HEK293 (cell line): ENCODE measurements around the gene AK8.

Experiments
- GLI4 ChIP-seq: fragments of 450-650 bp; formaldehyde crosslinking; IDR thresholded peaks from 2 replicates; pipeline ENCODE4 v1.5.1; 2016; ENCODE audit warnings: missing biosample characterization, missing genetic modification characterization
- GLIS1 ChIP-seq: fragments of 450-650 bp; formaldehyde crosslinking; IDR thresholded peaks from 2 replicates; pipeline ENCODE4 v1.5.1; 2016; ENCODE audit warnings: missing biosample characterization, missing genetic modification characterization
- OVOL3 ChIP-seq: fragments of 450-650 bp; formaldehyde crosslinking; IDR thresholded peaks from 2 replicates; pipeline ENCODE4 v1.5.1; 2016; ENCODE audit warnings: missing biosample characterization, missing genetic modification characterization
- PRDM4 ChIP-seq: fragments of 450-650 bp; formaldehyde crosslinking; IDR thresholded peaks from 2 replicates; pipeline ENCODE4 v1.5.1; 2017; ENCODE audit warnings: missing biosample characterization, missing genetic modification characterization
- TCF7L2 ChIP-seq: IDR thresholded peaks from 2 replicates; pipeline ENCODE4 v1.6.1; 2011; ENCODE audit warnings: low read depth, mild to moderate bottlenecking, inconsistent platforms, low read length, moderate library complexity, borderline replicate concordance
- ZBTB1 ChIP-seq: fragments of 450-650 bp; formaldehyde crosslinking; IDR thresholded peaks from 2 replicates; pipeline ENCODE4 v1.5.1; 2016; ENCODE audit warnings: missing biosample characterization, missing genetic modification characterization
- ZBTB17 ChIP-seq: fragments of 450-650 bp; formaldehyde crosslinking; IDR thresholded peaks from 2 replicates; pipeline ENCODE4 v1.5.1; 2016; ENCODE audit warnings: missing biosample characterization, missing genetic modification characterization
- ZBTB21 ChIP-seq: fragments of 450-650 bp; formaldehyde crosslinking; IDR thresholded peaks from 2 replicates; pipeline ENCODE4 v1.5.1; 2017; ENCODE audit warnings: missing biosample characterization, missing genetic modification characterization
- ZIC2 ChIP-seq: fragments of 450-650 bp; formaldehyde crosslinking; IDR thresholded peaks from 2 replicates; pipeline ENCODE4 v1.5.1; 2016; ENCODE audit warnings: missing biosample characterization, missing genetic modification characterization
- ZNF157 ChIP-seq: fragments of 450-650 bp; formaldehyde crosslinking; IDR thresholded peaks from 2 replicates; pipeline ENCODE4 v1.5.1; 2016; ENCODE audit warnings: missing biosample characterization, missing genetic modification characterization
- ZNF169 ChIP-seq: fragments of 450-650 bp; formaldehyde crosslinking; IDR thresholded peaks from 2 replicates; pipeline ENCODE4 v1.5.1; 2016; ENCODE audit warnings: missing biosample characterization, missing genetic modification characterization
- ZNF23 ChIP-seq: fragments of 450-650 bp; formaldehyde crosslinking; IDR thresholded peaks from 2 replicates; pipeline ENCODE4 v1.5.1; 2016; ENCODE audit warnings: missing biosample characterization, missing genetic modification characterization, borderline replicate concordance
- ZNF335 ChIP-seq: fragments of 450-650 bp; formaldehyde crosslinking; conservative IDR thresholded peaks from 2 replicates; pipeline ENCODE4 v1.5.1; 2016; ENCODE audit warnings: missing biosample characterization, missing genetic modification characterization
- ZNF404 ChIP-seq: fragments of 450-650 bp; formaldehyde crosslinking; IDR thresholded peaks from 2 replicates; pipeline ENCODE4 v1.5.1; 2017; ENCODE audit warnings: missing biosample characterization, missing genetic modification characterization
- ZNF530 ChIP-seq: fragments of 450-650 bp; formaldehyde crosslinking; IDR thresholded peaks from 2 replicates; pipeline ENCODE4 v1.5.1; 2016; ENCODE audit warnings: low read depth, missing biosample characterization, missing genetic modification characterization
- ZNF600 ChIP-seq: fragments of 450-650 bp; formaldehyde crosslinking; IDR thresholded peaks from 2 replicates; pipeline ENCODE4 v1.5.1; 2016; ENCODE audit warnings: missing biosample characterization, missing genetic modification characterization
- ZNF626 ChIP-seq: fragments of 450-650 bp; sonication (Bioruptor Pico); formaldehyde crosslinking; IDR thresholded peaks from 2 replicates; pipeline ENCODE4 v1.5.1; 2018; ENCODE audit warnings: missing biosample characterization, missing genetic modification characterization, inconsistent platforms
- ZNF776 ChIP-seq: fragments of 450-650 bp; formaldehyde crosslinking; IDR thresholded peaks from 2 replicates; pipeline ENCODE4 v1.5.0; 2017; ENCODE audit warnings: missing biosample characterization, missing genetic modification characterization, borderline replicate concordance
- TF ChIP-seq, protein P1 (sequence below): fragments of 450-650 bp; formaldehyde crosslinking; conservative IDR thresholded peaks from 2 replicates; pipeline ENCODE4 v1.5.1; 2016; ENCODE audit warnings: low read depth, missing biosample characterization, missing genetic modification characterization
- TF ChIP-seq, protein P2 (sequence below): fragments of 450-650 bp; formaldehyde crosslinking; IDR thresholded peaks from 2 replicates; pipeline ENCODE4 v1.5.1; 2016; ENCODE audit warnings: missing biosample characterization, missing genetic modification characterization
- TF ChIP-seq, protein P3 (sequence below): fragments of 450-650 bp; formaldehyde crosslinking; IDR thresholded peaks from 2 replicates; pipeline ENCODE4 v1.5.1; 2017; ENCODE audit warnings: missing biosample characterization, missing genetic modification characterization
- TF ChIP-seq, protein P4 (sequence below): fragments of 450-650 bp; formaldehyde crosslinking; IDR thresholded peaks from 2 replicates; pipeline ENCODE4 v1.5.1; 2016; ENCODE audit warnings: missing biosample characterization, missing genetic modification characterization
- TF ChIP-seq, protein P5 (sequence below): fragments of 450-650 bp; formaldehyde crosslinking; IDR thresholded peaks from 2 replicates; pipeline ENCODE4 v1.5.1; 2016; ENCODE audit warnings: missing biosample characterization, missing genetic modification characterization

Gene AK8

GRCh38 chr9:132752877-132753592 lies 125.0 kb downstream of the AK8 start (continued):
- TF ChIP-seq, protein P1, sequence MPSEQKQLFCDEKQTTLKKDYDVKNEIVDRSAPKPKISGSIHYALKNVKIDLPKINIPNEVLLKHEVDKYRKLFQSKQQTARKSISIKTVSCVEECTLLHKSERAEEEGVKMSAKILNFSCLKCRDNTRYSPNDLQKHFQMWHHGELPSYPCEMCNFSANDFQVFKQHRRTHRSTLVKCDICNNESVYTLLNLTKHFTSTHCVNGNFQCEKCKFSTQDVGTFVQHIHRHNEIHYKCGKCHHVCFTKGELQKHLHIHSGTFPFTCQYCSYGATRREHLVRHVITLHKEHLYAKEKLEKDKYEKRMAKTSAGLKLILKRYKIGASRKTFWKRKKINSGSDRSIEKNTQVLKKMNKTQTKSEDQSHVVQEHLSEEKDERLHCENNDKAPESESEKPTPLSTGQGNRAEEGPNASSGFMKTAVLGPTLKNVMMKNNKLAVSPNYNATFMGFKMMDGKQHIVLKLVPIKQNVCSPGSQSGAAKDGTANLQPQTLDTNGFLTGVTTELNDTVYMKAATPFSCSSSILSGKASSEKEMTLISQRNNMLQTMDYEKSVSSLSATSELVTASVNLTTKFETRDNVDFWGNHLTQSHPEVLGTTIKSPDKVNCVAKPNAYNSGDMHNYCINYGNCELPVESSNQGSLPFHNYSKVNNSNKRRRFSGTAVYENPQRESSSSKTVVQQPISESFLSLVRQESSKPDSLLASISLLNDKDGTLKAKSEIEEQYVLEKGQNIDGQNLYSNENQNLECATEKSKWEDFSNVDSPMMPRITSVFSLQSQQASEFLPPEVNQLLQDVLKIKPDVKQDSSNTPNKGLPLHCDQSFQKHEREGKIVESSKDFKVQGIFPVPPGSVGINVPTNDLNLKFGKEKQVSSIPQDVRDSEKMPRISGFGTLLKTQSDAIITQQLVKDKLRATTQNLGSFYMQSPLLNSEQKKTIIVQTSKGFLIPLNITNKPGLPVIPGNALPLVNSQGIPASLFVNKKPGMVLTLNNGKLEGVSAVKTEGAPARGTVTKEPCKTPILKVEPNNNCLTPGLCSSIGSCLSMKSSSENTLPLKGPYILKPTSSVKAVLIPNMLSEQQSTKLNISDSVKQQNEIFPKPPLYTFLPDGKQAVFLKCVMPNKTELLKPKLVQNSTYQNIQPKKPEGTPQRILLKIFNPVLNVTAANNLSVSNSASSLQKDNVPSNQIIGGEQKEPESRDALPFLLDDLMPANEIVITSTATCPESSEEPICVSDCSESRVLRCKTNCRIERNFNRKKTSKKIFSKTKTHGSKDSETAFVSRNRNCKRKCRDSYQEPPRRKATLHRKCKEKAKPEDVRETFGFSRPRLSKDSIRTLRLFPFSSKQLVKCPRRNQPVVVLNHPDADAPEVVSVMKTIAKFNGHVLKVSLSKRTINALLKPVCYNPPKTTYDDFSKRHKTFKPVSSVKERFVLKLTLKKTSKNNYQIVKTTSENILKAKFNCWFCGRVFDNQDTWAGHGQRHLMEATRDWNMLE (tag by site-specific recombination) = no peak
- TF ChIP-seq ZBTB17 (tag by site-specific recombination) (peak; percentile 63), ZBTB1 (tag by site-specific recombination) (no peak), ZNF600 (tag by site-specific recombination) (no peak), OVOL3 (peak; percentile 91), ZNF404 (tag by site-specific recombination) (no peak), ZNF626 (tag by site-specific recombination) (no peak), ZNF23 (tag by site-specific recombination) (no peak), TCF7L2 (no peak), ZBTB21 (no peak), ZIC2 (tag by site-specific recombination) (0 out of 2 replicates have a peak, but pooled peaks have one; percentile 23), ZNF169 (tag by site-specific recombination) (no peak), PRDM4 (peak; percentile 94), ZNF335 (peak; percentile 38), GLI4 (tag by site-specific recombination) (no peak), ZNF776 (tag by site-specific recombination) (no peak), ZNF157 (no peak), ZNF530 (no peak), GLIS1 (tag by site-specific recombination) (peak; percentile 91)
- TF ChIP-seq, protein P2, sequence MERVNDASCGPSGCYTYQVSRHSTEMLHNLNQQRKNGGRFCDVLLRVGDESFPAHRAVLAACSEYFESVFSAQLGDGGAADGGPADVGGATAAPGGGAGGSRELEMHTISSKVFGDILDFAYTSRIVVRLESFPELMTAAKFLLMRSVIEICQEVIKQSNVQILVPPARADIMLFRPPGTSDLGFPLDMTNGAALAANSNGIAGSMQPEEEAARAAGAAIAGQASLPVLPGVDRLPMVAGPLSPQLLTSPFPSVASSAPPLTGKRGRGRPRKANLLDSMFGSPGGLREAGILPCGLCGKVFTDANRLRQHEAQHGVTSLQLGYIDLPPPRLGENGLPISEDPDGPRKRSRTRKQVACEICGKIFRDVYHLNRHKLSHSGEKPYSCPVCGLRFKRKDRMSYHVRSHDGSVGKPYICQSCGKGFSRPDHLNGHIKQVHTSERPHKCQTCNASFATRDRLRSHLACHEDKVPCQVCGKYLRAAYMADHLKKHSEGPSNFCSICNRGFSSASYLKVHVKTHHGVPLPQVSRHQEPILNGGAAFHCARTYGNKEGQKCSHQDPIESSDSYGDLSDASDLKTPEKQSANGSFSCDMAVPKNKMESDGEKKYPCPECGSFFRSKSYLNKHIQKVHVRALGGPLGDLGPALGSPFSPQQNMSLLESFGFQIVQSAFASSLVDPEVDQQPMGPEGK (tag by site-specific recombination) = peak; percentile 59; the same call in 1 of the 2 replicates
- TF ChIP-seq, protein P3, sequence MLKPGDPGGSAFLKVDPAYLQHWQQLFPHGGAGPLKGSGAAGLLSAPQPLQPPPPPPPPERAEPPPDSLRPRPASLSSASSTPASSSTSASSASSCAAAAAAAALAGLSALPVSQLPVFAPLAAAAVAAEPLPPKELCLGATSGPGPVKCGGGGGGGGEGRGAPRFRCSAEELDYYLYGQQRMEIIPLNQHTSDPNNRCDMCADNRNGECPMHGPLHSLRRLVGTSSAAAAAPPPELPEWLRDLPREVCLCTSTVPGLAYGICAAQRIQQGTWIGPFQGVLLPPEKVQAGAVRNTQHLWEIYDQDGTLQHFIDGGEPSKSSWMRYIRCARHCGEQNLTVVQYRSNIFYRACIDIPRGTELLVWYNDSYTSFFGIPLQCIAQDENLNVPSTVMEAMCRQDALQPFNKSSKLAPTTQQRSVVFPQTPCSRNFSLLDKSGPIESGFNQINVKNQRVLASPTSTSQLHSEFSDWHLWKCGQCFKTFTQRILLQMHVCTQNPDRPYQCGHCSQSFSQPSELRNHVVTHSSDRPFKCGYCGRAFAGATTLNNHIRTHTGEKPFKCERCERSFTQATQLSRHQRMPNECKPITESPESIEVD = peak; percentile 87
- TF ChIP-seq, protein P4, sequence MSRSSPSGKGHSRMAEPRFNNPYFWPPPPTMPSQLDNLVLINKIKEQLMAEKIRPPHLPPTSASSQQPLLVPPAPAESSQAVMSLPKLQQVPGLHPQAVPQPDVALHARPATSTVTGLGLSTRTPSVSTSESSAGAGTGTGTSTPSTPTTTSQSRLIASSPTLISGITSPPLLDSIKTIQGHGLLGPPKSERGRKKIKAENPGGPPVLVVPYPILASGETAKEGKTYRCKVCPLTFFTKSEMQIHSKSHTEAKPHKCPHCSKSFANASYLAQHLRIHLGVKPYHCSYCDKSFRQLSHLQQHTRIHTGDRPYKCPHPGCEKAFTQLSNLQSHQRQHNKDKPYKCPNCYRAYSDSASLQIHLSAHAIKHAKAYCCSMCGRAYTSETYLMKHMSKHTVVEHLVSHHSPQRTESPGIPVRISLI (tag by site-specific recombination) = no peak
- TF ChIP-seq, protein P5, sequence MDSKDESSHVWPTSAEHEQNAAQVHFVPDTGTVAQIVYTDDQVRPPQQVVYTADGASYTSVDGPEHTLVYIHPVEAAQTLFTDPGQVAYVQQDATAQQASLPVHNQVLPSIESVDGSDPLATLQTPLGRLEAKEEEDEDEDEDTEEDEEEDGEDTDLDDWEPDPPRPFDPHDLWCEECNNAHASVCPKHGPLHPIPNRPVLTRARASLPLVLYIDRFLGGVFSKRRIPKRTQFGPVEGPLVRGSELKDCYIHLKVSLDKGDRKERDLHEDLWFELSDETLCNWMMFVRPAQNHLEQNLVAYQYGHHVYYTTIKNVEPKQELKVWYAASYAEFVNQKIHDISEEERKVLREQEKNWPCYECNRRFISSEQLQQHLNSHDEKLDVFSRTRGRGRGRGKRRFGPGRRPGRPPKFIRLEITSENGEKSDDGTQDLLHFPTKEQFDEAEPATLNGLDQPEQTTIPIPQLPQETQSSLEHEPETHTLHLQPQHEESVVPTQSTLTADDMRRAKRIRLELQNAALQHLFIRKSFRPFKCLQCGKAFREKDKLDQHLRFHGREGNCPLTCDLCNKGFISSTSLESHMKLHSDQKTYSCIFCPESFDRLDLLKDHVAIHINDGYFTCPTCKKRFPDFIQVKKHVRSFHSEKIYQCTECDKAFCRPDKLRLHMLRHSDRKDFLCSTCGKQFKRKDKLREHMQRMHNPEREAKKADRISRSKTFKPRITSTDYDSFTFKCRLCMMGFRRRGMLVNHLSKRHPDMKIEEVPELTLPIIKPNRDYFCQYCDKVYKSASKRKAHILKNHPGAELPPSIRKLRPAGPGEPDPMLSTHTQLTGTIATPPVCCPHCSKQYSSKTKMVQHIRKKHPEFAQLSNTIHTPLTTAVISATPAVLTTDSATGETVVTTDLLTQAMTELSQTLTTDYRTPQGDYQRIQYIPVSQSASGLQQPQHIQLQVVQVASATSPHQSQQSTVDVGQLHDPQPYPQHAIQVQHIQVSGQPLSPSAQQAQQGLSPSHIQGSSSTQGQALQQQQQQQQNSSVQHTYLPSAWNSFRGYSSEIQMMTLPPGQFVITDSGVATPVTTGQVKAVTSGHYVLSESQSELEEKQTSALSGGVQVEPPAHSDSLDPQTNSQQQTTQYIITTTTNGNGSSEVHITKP (tag by site-specific recombination) = peak; percentile 86
